Mesenchymal stem cell (in vitro differentiated cells and primary cell): ENCODE results near the gene CD274.

Experiments used
- DNase-seq: peaks from one replicate; pipeline ENCODE4 v3.0.0-alpha.2; 2013
- H2AFZ ChIP-seq: one replicate; pipeline ENCODE4 v1.6.1; 2013; ENCODE audit warnings: low read depth, mild to moderate bottlenecking, control low read depth, inconsistent platforms, low read length, moderate library complexity
- H2AK5ac ChIP-seq: 2 replicates; pipeline ENCODE4 v1.6.1; 2013; ENCODE audit warnings: low read length, moderate library complexity, mild to moderate bottlenecking, inconsistent platforms; ENCODE audit not compliant: severe bottlenecking
- H2BK120ac ChIP-seq: one replicate; pipeline ENCODE4 v1.6.1; 2013; ENCODE audit warnings: low read depth, mild to moderate bottlenecking, inconsistent platforms, low read length, moderate library complexity
- H2BK12ac ChIP-seq, 2 experiments: one replicate each; pipeline ENCODE4 v1.6.1; 2013; ENCODE audit warnings: inconsistent platforms in 2 of 2, low read length in 2 of 2, mild to moderate bottlenecking in 2 of 2, moderate library complexity in 2 of 2, control low read depth in 1 of 2
- H2BK15ac ChIP-seq: one replicate; pipeline ENCODE4 v1.6.1; 2013; ENCODE audit warnings: mild to moderate bottlenecking, low read depth, inconsistent platforms; ENCODE audit not compliant: poor library complexity, severe bottlenecking
- H2BK5ac ChIP-seq: 2 replicates; pipeline ENCODE4 v1.6.1; 2013; ENCODE audit warnings: low read depth, mild to moderate bottlenecking, low read length, control low read depth, inconsistent platforms; ENCODE audit not compliant: poor library complexity, severe bottlenecking
- H3K14ac ChIP-seq, 2 experiments: one replicate each; pipeline ENCODE4 v1.6.1; 2013; ENCODE audit warnings: inconsistent platforms in 2 of 2, low read length in 2 of 2, control low read depth in 1 of 2, mild to moderate bottlenecking in 1 of 2, moderate library complexity in 1 of 2
- H3K18ac ChIP-seq, 2 experiments: one replicate each; pipeline ENCODE4 v1.6.1; 2013; ENCODE audit warnings: inconsistent platforms in 2 of 2, low read length in 2 of 2, control low read depth in 1 of 2, low read depth in 1 of 2, mild to moderate bottlenecking in 1 of 2
- H3K23ac ChIP-seq, 2 experiments: one replicate each; pipeline ENCODE4 v1.6.1; 2013; ENCODE audit warnings: inconsistent platforms in 2 of 2, low read length in 2 of 2, mild to moderate bottlenecking in 2 of 2, moderate library complexity in 2 of 2, control low read depth in 1 of 2
- H3K27ac ChIP-seq: 2 replicates; pipeline ENCODE4 v1.5.1; 2013; ENCODE audit warnings: mild to moderate bottlenecking, moderate library complexity, low read length, control low read depth, inconsistent platforms; ENCODE audit not compliant: poor library complexity, severe bottlenecking
- H3K27me3 ChIP-seq, 2 experiments: 2 replicates each; pipeline versions ENCODE4 v1.6.1 to v1.7.0; 2013; ENCODE audit warnings: low read length in 2 of 2, mild to moderate bottlenecking in 2 of 2, moderate library complexity in 2 of 2, control low read depth in 1 of 2, inconsistent platforms in 1 of 2; ENCODE audit not compliant: control insufficient read depth in 1 of 2, insufficient read depth in 1 of 2
- H3K36me3 ChIP-seq, 2 experiments: 2 replicates each; pipeline versions ENCODE4 v1.6.1 to v1.7.0; 2013; ENCODE audit warnings: low read length in 2 of 2, control low read depth in 1 of 2, inconsistent platforms in 1 of 2, low read depth in 1 of 2, mild to moderate bottlenecking in 1 of 2; ENCODE audit not compliant: insufficient read depth in 2 of 2, control insufficient read depth in 1 of 2
- H3K4ac ChIP-seq, 2 experiments: one replicate each; pipeline ENCODE4 v1.6.1; 2013; ENCODE audit warnings: inconsistent platforms in 2 of 2, low read length in 2 of 2, mild to moderate bottlenecking in 2 of 2, moderate library complexity in 2 of 2, control low read depth in 1 of 2, low read depth in 1 of 2
- H3K4me1 ChIP-seq: 2 replicates; pipeline ENCODE4 v1.6.1; 2013; ENCODE audit warnings: low read depth, low read length, control low read depth; ENCODE audit not compliant: control insufficient read depth, insufficient read depth
- H3K4me2 ChIP-seq: 2 replicates; pipeline ENCODE4 v1.6.1; 2013; ENCODE audit warnings: low read length, mild to moderate bottlenecking, inconsistent platforms; ENCODE audit not compliant: poor library complexity, severe bottlenecking
- H3K4me3 ChIP-seq, 2 experiments: 2 replicates each; pipeline versions ENCODE4 v1.5.1 to v1.7.0; 2013; ENCODE audit warnings: low read length in 2 of 2, mild to moderate bottlenecking in 2 of 2, control low read depth in 1 of 2, low read depth in 1 of 2; ENCODE audit not compliant: insufficient read depth in 1 of 2
- H3K79me1 ChIP-seq: replicated peaks from 2 replicates; pipeline ENCODE4 v1.6.1; 2013; ENCODE audit warnings: mild to moderate bottlenecking, control low read depth, low read length, inconsistent platforms; ENCODE audit not compliant: poor library complexity, severe bottlenecking
- H3K9ac ChIP-seq: 2 replicates; pipeline ENCODE4 v1.7.0; 2013; ENCODE audit warnings: mild to moderate bottlenecking, low read length, moderate library complexity
- H3K9me3 ChIP-seq: 2 replicates; pipeline ENCODE4 v1.7.0; 2013; ENCODE audit warnings: mild to moderate bottlenecking, low read length; ENCODE audit not compliant: control insufficient read depth
- H4K8ac ChIP-seq: one replicate; pipeline ENCODE4 v1.6.1; 2013; ENCODE audit warnings: inconsistent platforms, mild to moderate bottlenecking, low read length, moderate library complexity
- H4K91ac ChIP-seq: one replicate; pipeline ENCODE4 v1.6.1; 2013; ENCODE audit warnings: mild to moderate bottlenecking, low read length, inconsistent platforms
- WGBS: methylation state at CpG from one replicate; pipeline ENCODE4 v1.1.7; 2013; ENCODE audit warnings: mixed read lengths; 5-methylcytosine and 5-hydroxymethylcytosine counted together

The CD274 gene

DNA sequence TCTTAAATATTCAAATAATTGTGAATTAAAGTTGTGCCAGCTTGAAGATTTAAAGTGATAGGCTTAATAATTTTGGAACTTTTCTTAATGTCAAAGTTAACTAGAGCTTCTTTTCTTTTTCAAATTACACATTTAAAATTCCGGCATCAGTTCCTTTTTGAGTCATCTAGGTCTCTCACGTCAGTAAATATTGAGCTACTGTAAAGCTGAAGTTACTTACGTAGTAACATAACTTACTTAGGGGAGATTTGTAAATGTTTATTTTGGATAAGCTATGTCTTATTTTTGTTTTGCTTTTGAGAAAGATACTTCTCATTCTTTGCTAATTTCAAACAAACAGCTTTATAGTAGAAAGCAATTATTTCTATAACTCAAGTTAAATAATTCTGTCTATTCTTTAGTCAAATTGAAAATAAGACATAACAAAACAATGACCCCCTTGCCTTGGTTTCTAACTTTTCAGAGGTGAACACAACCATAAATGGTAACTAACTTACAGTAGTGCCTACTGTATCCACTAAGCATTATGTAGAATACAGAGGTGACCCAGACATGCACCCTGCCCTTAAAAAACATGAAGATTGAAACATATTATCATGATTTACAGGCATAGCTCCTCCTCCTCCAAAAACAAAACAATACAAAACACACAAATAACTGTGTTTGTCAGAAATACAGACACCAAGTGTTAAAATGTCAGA is 29.8 kb downstream of the CD274 start:
- no peak overlapping the region for H2AFZ ChIP-seq
- no peak overlapping the region for H4K8ac ChIP-seq
- H2AK5ac ChIP-seq = no peak overlapping the region
- no peak overlapping the region for H3K4me3 ChIP-seq
- no peak overlapping the region for H2BK12ac ChIP-seq
- no peak overlapping the region for H2BK5ac ChIP-seq
- H2BK15ac ChIP-seq = no peak overlapping the region
- H3K36me3 ChIP-seq = no peaks in the 10 kb centered on the region
- no peak overlapping the region for H3K4ac ChIP-seq
- H3K4me2 ChIP-seq = no peak overlapping the region
- no peaks in the 10 kb centered on the region for H3K9me3 ChIP-seq
- no peaks in the 10 kb centered on the region for H3K27me3 ChIP-seq
- no peak overlapping the region for H3K27ac ChIP-seq
- H3K18ac ChIP-seq = no peak overlapping the region
- no peaks in the 10 kb centered on the region for H3K79me1 ChIP-seq
- no peak overlapping the region for H3K9ac ChIP-seq
- H3K14ac ChIP-seq = no peak overlapping the region
- DNase-seq = peak; percentile 16
- H3K23ac ChIP-seq = no peak overlapping the region
- 60% methylated on average over 1 of the region's 3 CpGs for WGBS
- H3K4me1 ChIP-seq = no peaks in the 10 kb centered on the region
- H2BK120ac ChIP-seq = no peak overlapping the region
- H4K91ac ChIP-seq = no peak overlapping the region

DNA sequence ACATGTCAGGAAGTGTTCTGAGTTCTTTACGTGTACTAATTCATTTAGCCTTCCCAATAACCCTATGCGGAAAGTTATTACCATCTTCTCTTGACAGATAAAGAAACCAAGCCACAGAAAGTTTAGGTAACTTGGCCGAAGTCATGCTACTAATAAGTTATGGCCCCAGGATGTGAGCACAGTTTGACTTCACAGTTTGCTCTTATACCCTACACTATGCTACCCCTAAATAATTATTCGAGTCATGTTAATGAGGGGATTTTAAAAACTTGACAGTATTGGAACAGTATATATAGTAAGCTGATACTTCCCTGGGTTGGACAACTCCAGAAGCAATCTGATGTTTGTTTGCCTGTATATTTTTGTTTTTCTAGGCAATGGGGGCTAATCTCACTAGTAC is 30.6 kb downstream of the CD274 start:
- H3K27ac ChIP-seq = no peak overlapping the region
- WGBS = 97% methylated on average over 4 of the region's 4 CpGs
- no peak overlapping the region for H3K14ac ChIP-seq

DNA sequence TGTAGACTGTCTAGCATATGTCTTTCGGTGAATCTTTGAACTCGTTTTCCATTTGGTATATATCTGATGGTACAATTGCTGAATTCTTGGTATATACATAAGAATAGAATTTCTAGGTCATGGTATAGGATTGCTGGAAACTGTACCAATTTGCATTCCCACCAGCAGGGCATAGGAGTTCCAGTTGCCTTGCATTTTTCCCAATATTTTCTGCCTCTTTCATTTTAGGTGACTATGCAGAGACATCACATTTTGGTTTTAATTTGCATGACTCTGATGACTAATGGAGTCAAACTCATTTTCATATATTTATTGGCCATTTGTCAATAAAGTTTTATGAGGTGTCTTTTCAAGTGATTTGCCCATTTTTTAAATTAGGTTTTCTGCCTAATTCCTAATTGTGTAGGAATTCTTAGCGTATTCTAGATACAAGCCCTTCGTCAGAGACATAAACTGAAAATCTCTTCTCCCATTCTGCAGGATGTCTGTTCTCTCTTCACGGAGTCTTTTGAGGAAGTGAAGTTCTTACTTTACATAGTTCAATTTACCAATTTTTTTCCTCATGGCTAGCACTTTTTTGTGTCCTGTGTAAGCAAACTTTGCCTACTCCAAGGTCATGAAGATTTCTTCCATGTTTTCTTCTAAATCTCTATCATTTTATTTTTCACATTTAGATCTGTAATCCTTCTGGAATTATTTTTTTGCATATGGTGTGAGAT is 31.1 kb downstream of the CD274 start:
- no peak overlapping the region for H4K8ac ChIP-seq
- no peaks in the 10 kb centered on the region for H3K4me1 ChIP-seq
- no peak overlapping the region for H3K18ac ChIP-seq
- no peak overlapping the region for H4K91ac ChIP-seq
- no peak overlapping the region for H2BK120ac ChIP-seq
- no peak overlapping the region for H3K27ac ChIP-seq
- no peak overlapping the region for H3K4me2 ChIP-seq
- no peak for DNase-seq
- no peaks in the 10 kb centered on the region for H3K9me3 ChIP-seq
- H3K36me3 ChIP-seq = no peaks in the 10 kb centered on the region
- WGBS = 93% methylated on average over 5 of the region's 5 CpGs
- no peaks in the 10 kb centered on the region for H3K27me3 ChIP-seq
- H3K4ac ChIP-seq = no peak overlapping the region
- no peak overlapping the region for H3K4me3 ChIP-seq
- no peaks in the 10 kb centered on the region for H3K79me1 ChIP-seq
- no peak overlapping the region for H3K9ac ChIP-seq
- no peak overlapping the region for H3K14ac ChIP-seq
- H2BK12ac ChIP-seq = no peak overlapping the region
- no peak overlapping the region for H2AK5ac ChIP-seq
- no peak overlapping the region for H3K23ac ChIP-seq
- no peak overlapping the region for H2BK15ac ChIP-seq
- no peak overlapping the region for H2AFZ ChIP-seq
- H2BK5ac ChIP-seq = no peak overlapping the region

More for the DNA sequence above, 30.6 kb downstream of the CD274 start:
- Histone ChIP-seq H4K8ac (no peak overlapping the region), H3K4me2 (no peak overlapping the region), H3K79me1 (no peaks in the 10 kb centered on the region), H2BK15ac (no peak overlapping the region), H2BK120ac (no peak overlapping the region), H3K9me3 (no peaks in the 10 kb centered on the region), H2AFZ (no peak overlapping the region), H3K9ac (no peak overlapping the region), H3K4me1 (no peaks in the 10 kb centered on the region), H3K4ac (no peak overlapping the region), H3K18ac (no peak overlapping the region), H3K4me3 (no peak overlapping the region), H3K36me3 (no peaks in the 10 kb centered on the region), H4K91ac (no peak overlapping the region), H2BK12ac (no peak overlapping the region), H2AK5ac (no peak overlapping the region), H3K23ac (no peak overlapping the region), H2BK5ac (no peak overlapping the region), H3K27me3 (no peaks in the 10 kb centered on the region)
- DNase-seq = no peak

DNA sequence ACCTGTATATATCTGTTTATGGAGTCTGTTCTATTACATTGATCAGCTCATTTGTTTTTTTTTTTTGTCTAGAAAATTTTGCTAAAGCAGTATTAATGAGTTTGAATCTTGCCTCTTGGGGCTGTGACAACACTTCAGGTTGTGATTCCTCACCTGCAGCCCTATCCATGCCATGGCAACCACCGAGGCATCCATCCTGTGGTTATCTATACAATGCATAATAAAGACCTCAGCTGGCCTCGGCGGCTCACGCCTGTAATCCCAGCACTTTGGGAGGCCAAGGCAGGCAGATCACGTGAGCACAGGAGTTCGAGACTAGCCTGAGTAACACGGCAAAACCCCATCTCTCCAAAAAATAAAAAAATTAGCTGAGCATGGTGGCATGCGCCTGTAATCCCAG is 31.9 kb downstream of the CD274 start:
- H3K4me2 ChIP-seq = no peak overlapping the region
- no peak overlapping the region for H2AFZ ChIP-seq
- H4K8ac ChIP-seq = no peak overlapping the region
- H3K4ac ChIP-seq = no peak overlapping the region
- H3K9me3 ChIP-seq = no peaks in the 10 kb centered on the region
- H3K36me3 ChIP-seq = no peaks in the 10 kb centered on the region
- no peak overlapping the region for H2BK12ac ChIP-seq
- H2BK5ac ChIP-seq = no peak overlapping the region
- H4K91ac ChIP-seq = no peak overlapping the region
- H3K18ac ChIP-seq = no peak overlapping the region
- no peak overlapping the region for H3K14ac ChIP-seq
- H2BK120ac ChIP-seq = no peak overlapping the region
- no peak overlapping the region for H2AK5ac ChIP-seq
- DNase-seq = no peak
- no peak overlapping the region for H3K23ac ChIP-seq
- H3K79me1 ChIP-seq = no peaks in the 10 kb centered on the region
- no peak overlapping the region for H3K9ac ChIP-seq
- H3K27me3 ChIP-seq = no peaks in the 10 kb centered on the region
- H2BK15ac ChIP-seq = no peak overlapping the region
- no peaks in the 10 kb centered on the region for H3K4me1 ChIP-seq
- WGBS = 91% methylated on average over 7 of the region's 8 CpGs
- no peak overlapping the region for H3K4me3 ChIP-seq
- H3K27ac ChIP-seq = no peak overlapping the region
